Measurements from ENCODE around the gene MROH2A.
A peak's percentile ranks its signal among the peaks of the same experiment; 100 is the strongest.
"Not testable (repeated sequence)": the region's sequence is repeated elsewhere in the genome, so short reads cannot be mapped to it uniquely, and the experiment has no call there.

Gene MROH2A

GRCh38 chr2:233866479-233866878 lies 88.3 kb downstream of the MROH2A start:
- H3K36me3 ChIP-seq (ENCODE audit: control insufficient read depth, insufficient read depth, low read length), result no peaks in the 10 kb centered on the region
- no peaks in the 10 kb centered on the region for H3K79me2 ChIP-seq
- H2AFZ ChIP-seq, result no peak overlapping the region
- no peaks in the 10 kb centered on the region for H3K9me3 ChIP-seq (ENCODE audit: control insufficient read depth, low read length)
- H3K4me2 ChIP-seq (ENCODE audit: low read length), result no peak overlapping the region
- no peak for TF ChIP-seq CTCF (IDR thresholded peaks at IDR 0.05)
- H3K9ac ChIP-seq, result no peak overlapping the region
- no peak overlapping the region for H3K27ac ChIP-seq
- H3K27me3 ChIP-seq (ENCODE audit: control insufficient read depth, insufficient read depth, low read length), result no peaks in the 10 kb centered on the region
- no peak overlapping the region for H3K4me3 ChIP-seq (ENCODE audit: low read depth, low read length)
- no peaks in the 10 kb centered on the region for H3K4me1 ChIP-seq

GRCh38 chr2:233867993-233868532 lies 89.9 kb downstream of the MROH2A start, which contains the start of gene MSL3B:
Gene MSL3B, minus strand, starts transcription at chr2:233868386.
- H3K9ac ChIP-seq, result no peak within 1 kb of the TSS
- peak within 1 kb of the TSS; percentile 21 for H2AFZ ChIP-seq
- H3K4me1 ChIP-seq, result no peaks in the 10 kb centered on the region
- TF ChIP-seq CTCF (IDR thresholded peaks at IDR 0.05), result no peak
- peak within 1 kb of the TSS; percentile 42 for H3K4me3 ChIP-seq (ENCODE audit: low read depth, low read length)
- no peak within 1 kb of the TSS for H3K4me2 ChIP-seq (ENCODE audit: low read length)
- no peaks in the 10 kb centered on the region for H3K9me3 ChIP-seq (ENCODE audit: control insufficient read depth, low read length)
- no peaks in the 10 kb centered on the region for H3K27me3 ChIP-seq (ENCODE audit: control insufficient read depth, insufficient read depth, low read length)
- no peaks in the 10 kb centered on the region for H3K79me2 ChIP-seq
- H3K27ac ChIP-seq, result no peak within 1 kb of the TSS
- no peaks in the 10 kb centered on the region for H3K36me3 ChIP-seq (ENCODE audit: control insufficient read depth, insufficient read depth, low read length)

- Histone ChIP-seq H3K4me1 (no peaks in the 10 kb centered on the region), H3K9ac (no peak overlapping the region), H3K9me3 (ENCODE audit: control insufficient read depth, low read length) (no peaks in the 10 kb centered on the region), H3K4me3 (ENCODE audit: low read depth, low read length) (no peak overlapping the region), H3K79me2 (no peaks in the 10 kb centered on the region), H3K27me3 (ENCODE audit: control insufficient read depth, insufficient read depth, low read length) (no peaks in the 10 kb centered on the region), H3K36me3 (ENCODE audit: control insufficient read depth, insufficient read depth, low read length) (no peaks in the 10 kb centered on the region), H3K27ac (no peak overlapping the region), H3K4me2 (ENCODE audit: low read length) (no peak overlapping the region), H2AFZ (no peak overlapping the region)
- no peak for TF ChIP-seq CTCF (IDR thresholded peaks at IDR 0.05)
Measured at GRCh38 chr2:233871432-233871831, 93.3 kb downstream of the MROH2A start.

GRCh38 chr2:233872125-233872524 lies 94.0 kb downstream of the MROH2A start:
- H2AFZ ChIP-seq; H3K4me1 ChIP-seq; H3K27me3 ChIP-seq (ENCODE audit: control insufficient read depth, insufficient read depth, low read length); H3K4me2 ChIP-seq (ENCODE audit: low read length); H3K79me2 ChIP-seq; H3K27ac ChIP-seq; H3K4me3 ChIP-seq (ENCODE audit: low read depth, low read length); H3K9me3 ChIP-seq (ENCODE audit: control insufficient read depth, low read length); H3K36me3 ChIP-seq (ENCODE audit: control insufficient read depth, insufficient read depth, low read length); H3K9ac ChIP-seq: not testable (repeated sequence)

GRCh38 chr2:233882353-233882752 lies 104.2 kb downstream of the MROH2A start:
- no peaks in the 10 kb centered on the region for H3K27me3 ChIP-seq (ENCODE audit: control insufficient read depth, insufficient read depth, low read length)
- H3K4me1 ChIP-seq, result no peaks in the 10 kb centered on the region
- H3K4me3 ChIP-seq (ENCODE audit: low read depth, low read length), result no peak overlapping the region
- no peaks in the 10 kb centered on the region for H3K36me3 ChIP-seq (ENCODE audit: control insufficient read depth, insufficient read depth, low read length)
- no peaks in the 10 kb centered on the region for H3K79me2 ChIP-seq
- no peaks in the 10 kb centered on the region for H3K9me3 ChIP-seq (ENCODE audit: control insufficient read depth, low read length)
- no peak overlapping the region for H3K27ac ChIP-seq
- TF ChIP-seq CTCF (IDR thresholded peaks at IDR 0.05), result no peak
- H2AFZ ChIP-seq, result no peak overlapping the region
- H3K4me2 ChIP-seq (ENCODE audit: low read length), result no peak overlapping the region
- no peak overlapping the region for H3K9ac ChIP-seq
